Occipital lobe (tissue), 2 donors: ENCODE measurements around the gene B2M. TPM values are rescaled to one million over a fixed set of nuclear protein-coding genes. Genes with fewer than 3 reads are reported as not detected.
"Not testable (repeated sequence)": the region's sequence is repeated elsewhere in the genome, so short reads cannot be mapped to it uniquely, and the experiment has no call there.

Experiments used
- DNase-seq: peaks from one replicate; lab custom pipeline; 2025; lab: John Stamatoyannopoulos, UW
- total RNA-seq: library from RNA; depleted of rRNA; stranded (reverse); fragments of >200 nt; gene quantifications from one replicate; pipeline ENCODE4 v1.2.3, GENCODE V29; 2014

Gene B2M
- total RNA-seq: 316 TPM

GRCh38 chr15:44711096-44711742, at the start of gene B2M, which contains the start of gene PATL2:
Gene B2M, plus strand, starts transcription at chr15:44711517. Its CDS starts 30 bp downstream, at chr15:44711547.
Gene PATL2, minus strand, starts transcription at chr15:44711323. Its CDS starts 34,833 bp downstream, at chr15:44676490.
- DNase-seq: peak; percentile 91

GRCh38 chr15:44661576-44661975, 49.7 kb upstream of the B2M start:
- DNase-seq: no peak

GRCh38 chr15:44662478-44663409, 48.6 kb upstream of the B2M start:
- DNase-seq: peak; percentile 51

- DNase-seq: peak; percentile 93
These were observed 47.7 kb upstream of the B2M start, which contains the start of gene SPG11 for GRCh38 chr15:44663410-44664308. Gene SPG11, minus strand, starts transcription at chr15:44663662. Its CDS starts 15 bp downstream, at chr15:44663647.

GRCh38 chr15:44666210-44667038, 44.9 kb upstream of the B2M start:
- no peak for DNase-seq

GRCh38 chr15:44667039-44667360, 44.3 kb upstream of the B2M start:
- DNase-seq: no peak

- no peak for DNase-seq
These were observed 42.4 kb upstream of the B2M start for GRCh38 chr15:44668921-44669320.

GRCh38 chr15:44670087-44670950, 41.0 kb upstream of the B2M start:
- DNase-seq: no peak

GRCh38 chr15:44673639-44674038, 37.7 kb upstream of the B2M start:
- no peak for DNase-seq

GRCh38 chr15:44675911-44676310, 35.4 kb upstream of the B2M start:
- no peak for DNase-seq

- no peak for DNase-seq
These were observed 34.6 kb upstream of the B2M start for GRCh38 chr15:44676676-44677075.

GRCh38 chr15:44682211-44682610, 29.1 kb upstream of the B2M start:
- DNase-seq: no peak

- not testable (repeated sequence) for DNase-seq
These were observed 28.3 kb upstream of the B2M start for GRCh38 chr15:44682809-44683682.

GRCh38 chr15:44689318-44689717, 22.0 kb upstream of the B2M start:
- DNase-seq: not testable (repeated sequence)

GRCh38 chr15:44690245-44690644, 21.1 kb upstream of the B2M start:
- not testable (repeated sequence) for DNase-seq

- no peak for DNase-seq
These were observed 18.7 kb upstream of the B2M start for GRCh38 chr15:44692659-44693058.

GRCh38 chr15:44694416-44694815, 16.9 kb upstream of the B2M start:
- no peak for DNase-seq

GRCh38 chr15:44695294-44695693, 16.0 kb upstream of the B2M start:
- no peak for DNase-seq

- no peak for DNase-seq
These were observed 14.3 kb upstream of the B2M start for GRCh38 chr15:44697014-44697413.
